Calu3 (cell line): Measurements from ENCODE around the gene NUMBL. TPM values are rescaled to one million over a fixed set of nuclear protein-coding genes. Genes with fewer than 3 reads are reported as not detected.

Experiments used
- Bru-seq: library from RNA; stranded (reverse); fragments of 400-500 nt; gene quantifications from one replicate; lab custom pipeline; 2021; lab: Mats Ljungman, UMichigan
- BruChase-seq, 2 experiments: library from RNA; stranded (reverse); fragments of 400-500 nt; gene quantifications; one replicate each; lab custom pipeline; 2021; lab: Mats Ljungman, UMichigan
- BruUV-seq: library from RNA; stranded (reverse); fragments of 400-500 nt; replicated peaks from 2 replicates; lab custom pipeline; 2021; lab: Mats Ljungman, UMichigan
- CTCF ChIA-PET: fragments of 300-600 bp; sonication (Branson Sonifier 250); formaldehyde crosslinking; loops from one replicate; lab custom pipeline; 2022; ENCODE audit warnings: antibody characterized with exemption; lab: Charles Lee
- DNase-seq: peaks from one replicate; pipeline ENCODE4 v3.0.0; 2022
- H3K27ac Mint-ChIP-seq: one replicate; pipeline ENCODE4 v1.8.0; 2022; ENCODE audit warnings: mixed read lengths; ENCODE audit not compliant: unreplicated experiment
- H3K27me3 Mint-ChIP-seq: one replicate; pipeline ENCODE4 v1.8.0; 2022; ENCODE audit warnings: mixed read lengths; ENCODE audit not compliant: unreplicated experiment
- H3K36me3 Mint-ChIP-seq: one replicate; pipeline ENCODE4 v1.8.0; 2022; ENCODE audit warnings: mild to moderate bottlenecking, moderate library complexity, mixed read lengths; ENCODE audit not compliant: insufficient read depth, unreplicated experiment
- H3K4me1 Mint-ChIP-seq: one replicate; pipeline ENCODE4 v1.8.0; 2022; ENCODE audit warnings: mild to moderate bottlenecking, low read depth, mixed read lengths; ENCODE audit not compliant: unreplicated experiment
- H3K4me3 Mint-ChIP-seq: one replicate; pipeline ENCODE4 v1.8.0; 2022; ENCODE audit warnings: mild to moderate bottlenecking, low read depth, moderate library complexity, mixed read lengths; ENCODE audit not compliant: unreplicated experiment
- H3K9me3 Mint-ChIP-seq: one replicate; pipeline ENCODE4 v1.8.0; 2022; ENCODE audit warnings: low read depth, mixed read lengths; ENCODE audit not compliant: unreplicated experiment
- CTCF ChIP-seq: fragments of 200-600 bp; IDR thresholded peaks from one replicate; pipeline ENCODE4 v1.8.0; 2022; ENCODE audit warnings: antibody characterized with exemption; ENCODE audit not compliant: unreplicated experiment
- intact Hi-C: fragments of 100-400 bp; cut with micrococcal nuclease; formaldehyde crosslinking; loops from one replicate; pipeline ENCODE4 v1.10.0; 2022; ENCODE audit not compliant: unreplicated experiment
- long read RNA-seq: library from polyadenylated mRNA; stranded (forward); transcript quantifications from one replicate; pipeline ENCODE4 v2.0.0, GENCODE V29; 2022
- total RNA-seq: library from RNA; stranded (reverse); gene quantifications from 2 replicates; pipeline ENCODE4 v1.2.3, GENCODE V29; 2022

Gene NUMBL
- 21.4 and 25.3 TPM in 2 replicates for total RNA-seq
- Bru-seq, nascent RNA: percentile 50 among the genes with signal in this experiment
- percentile 67 among the genes with signal in this experiment for BruChase-seq, experiment 1, labeled RNA remaining after a 6-hour chase
- BruChase-seq, experiment 2, labeled RNA remaining after a 2-hour chase: percentile 70 among the genes with signal in this experiment
- long read RNA-seq, partial matches to known transcripts: 0 of 2 reads
- long read RNA-seq, other reads (novel, unspliced or antisense): 2 of 2 reads

GRCh38 chr19:40690050-40690692 is at the start of gene NUMBL:
TSS of gene NUMBL (minus strand) at chr19:40690651. CDS start at chr19:40690483, 168 bp downstream.
- BruUV-seq: no TSS peak

GRCh38 chr19:40739030-40739839 is 48.8 kb upstream of the NUMBL start:
- DNase-seq: no peak
- no TSS peak for BruUV-seq
- Mint-ChIP-seq H3K36me3 (peaks cover 89% of the 10 kb centered on the region), H3K4me1 (peaks cover 9% of the 10 kb centered on the region), H3K27ac (peak overlapping the region; percentile 54), H3K4me3 (no peak overlapping the region), H3K9me3 (no peaks in the 10 kb centered on the region), H3K27me3 (no peaks in the 10 kb centered on the region)
- intact Hi-C loops: no loop called here
- CTCF ChIA-PET: no interaction called here
- no peak for TF ChIP-seq CTCF

More at GRCh38 chr19:40690050-40690692, at the start of gene NUMBL:
- no peaks in the 10 kb centered on the region for H3K9me3 Mint-ChIP-seq
- CTCF ChIA-PET: interaction anchor here (0.6 kb wide), 1 partner anchor 542 kb away, joined by 3 read pairs; no protein-coding TSS in a partner anchor
- H3K27me3 Mint-ChIP-seq: no peaks in the 10 kb centered on the region
- peaks cover 50% of the 10 kb centered on the region for H3K36me3 Mint-ChIP-seq
- intact Hi-C loops: no loop called here
- H3K4me3 Mint-ChIP-seq: no peak within 1 kb of the TSS
- no peak for DNase-seq
- H3K4me1 Mint-ChIP-seq: no peaks in the 10 kb centered on the region
- TF ChIP-seq CTCF: no peak
- H3K27ac Mint-ChIP-seq: peak within 1 kb of the TSS; percentile 94

- Mint-ChIP-seq H3K4me3 (no peak overlapping the region), H3K36me3 (peaks cover 88% of the 10 kb centered on the region), H3K27ac (no peak overlapping the region), H3K4me1 (peaks cover 9% of the 10 kb centered on the region), H3K9me3 (no peaks in the 10 kb centered on the region), H3K27me3 (no peaks in the 10 kb centered on the region)
- DNase-seq: no peak
- intact Hi-C loops: no loop called here
- CTCF ChIA-PET: no interaction called here
- no peak for TF ChIP-seq CTCF
- no TSS peak for BruUV-seq
Measured at GRCh38 chr19:40737102-40737644, 46.7 kb upstream of the NUMBL start.

- no peak for DNase-seq
- intact Hi-C loops: no loop called here
- no peak for TF ChIP-seq CTCF
- no peaks in the 10 kb centered on the region for H3K27me3 Mint-ChIP-seq
- H3K36me3 Mint-ChIP-seq: peaks cover 88% of the 10 kb centered on the region
- no TSS peak for BruUV-seq
- H3K9me3 Mint-ChIP-seq: no peaks in the 10 kb centered on the region
- CTCF ChIA-PET: no interaction called here
- H3K27ac Mint-ChIP-seq: no peak overlapping the region
- H3K4me3 Mint-ChIP-seq: no peak overlapping the region
- H3K4me1 Mint-ChIP-seq: peaks cover 9% of the 10 kb centered on the region
Measured at GRCh38 chr19:40736661-40737060, 46.2 kb upstream of the NUMBL start.
